ENCODE results near the gene GRPEL1. TPM values are rescaled to one million over a fixed set of nuclear protein-coding genes. Genes with fewer than 3 reads are reported as not detected.
A peak's percentile ranks its signal among the peaks of the same experiment; 100 is the strongest.

Gene GRPEL1
- total and polyA plus RNA-seq, 9 of the 15 experiments (the other 6 are each of a cell fraction or from before 2014, with no cell fraction given): 43.4 to 192 (median 86.6) TPM

DNA sequence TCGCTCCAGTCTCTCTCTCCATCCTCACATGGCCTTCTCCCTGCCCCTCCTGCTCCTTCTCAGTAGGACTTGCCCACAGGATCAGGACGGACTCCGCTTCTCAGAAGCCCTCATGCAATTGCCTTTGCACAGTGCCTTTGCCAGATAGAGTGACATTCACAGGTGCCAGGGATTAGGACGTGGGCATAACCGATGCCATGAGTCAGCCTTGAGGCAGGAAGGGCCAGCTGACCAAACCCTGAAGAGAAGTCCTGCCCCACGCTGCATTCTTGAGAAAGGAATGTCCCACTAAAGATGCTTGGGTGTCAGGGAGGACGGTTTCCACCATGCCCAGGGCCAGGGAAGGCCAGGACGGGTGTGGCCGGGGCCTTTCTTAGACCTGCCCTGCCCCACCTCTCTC is 6.6 kb upstream of the GRPEL1 start:
- intact Hi-C loops (cut with micrococcal nuclease): loop anchor here (5.0 kb wide), 1 partner anchor 527 kb away; no protein-coding TSS in a partner anchor
- in situ Hi-C loops (cut with MboI): loop anchor here (5.0 kb wide), 2 partner anchors 172 to 352 kb away; no protein-coding TSS in a partner anchor

More for the DNA sequence above, 6.6 kb upstream of the GRPEL1 start:
- Histone ChIP-seq H3K4me2 (ENCODE audit: insufficient read depth, low read length) (no peak overlapping the region), H3K4me1 (replicated peaks in 1 of 2; ENCODE audit: control insufficient read depth in 2 of 2, insufficient read depth in 2 of 2, low read length in 2 of 2) (peaks cover 4 to 25% of the 10 kb centered on the region in 2 experiments; a peak in 3 of 5 replicates), H2AFZ (ENCODE audit: low read depth, low read length) (peak overlapping the region; percentile 25; the same call in 1 of the 2 replicates), H3K9ac (ENCODE audit: insufficient read depth in 1 of 2, low read depth in 2 of 2, low read length in 2 of 2) (no peak overlapping the region), H4K20me1 (replicated peaks; ENCODE audit: control insufficient read depth, insufficient read depth, low read length) (no peaks in the 10 kb centered on the region; the same call in none of the 2 replicates), H3K4me3 (no peak overlapping the region), H3K79me2 (ENCODE audit: control insufficient read depth, insufficient read depth, low read length) (no peaks in the 10 kb centered on the region), H3K36me3 (ENCODE audit: control insufficient read depth, insufficient read depth, low read length) (no peaks in the 10 kb centered on the region), H3K27ac (ENCODE audit: extremely low read depth, low read depth, low read length) (no peak overlapping the region), H3K9me3 (replicated peaks; ENCODE audit: control insufficient read depth, insufficient read depth, low read depth, low read length) (no peaks in the 10 kb centered on the region), H3K27me3 (ENCODE audit: control insufficient read depth in 2 of 2, insufficient read depth in 2 of 2, low read length in 2 of 2) (no peaks in the 10 kb centered on the region), H3K9me1 (ENCODE audit: control insufficient read depth, insufficient read depth, low read length) (no peaks in the 10 kb centered on the region)
- DNase-seq (ENCODE audit: extremely low read depth in 1 of 4, low spot score in 3 of 4) (no peak), FAIRE-seq (no peak), ATAC-seq (no peak)
- WGBS (ENCODE audit: insufficient coverage, low coverage, missing lambda C conversion rate): 52% methylated on average over 9 of the region's 9 CpGs
- BruUV-seq (replicated peaks): no TSS peak
- TF ChIP-seq ZKSCAN1 (IDR thresholded peaks at IDR 0.05; ENCODE audit: low read depth, low read length): no peak
- no peak for TF ChIP-seq RBM34 (IDR thresholded peaks at IDR 0.05; ENCODE audit: borderline replicate concordance, insufficient read depth, low read length)
- no peak for TF ChIP-seq MTA1 (IDR thresholded peaks at IDR 0.05; ENCODE audit: borderline replicate concordance)
- TF ChIP-seq PHF21A (IDR thresholded peaks at IDR 0.05; ENCODE audit: borderline replicate concordance, low read depth): no peak
- TF ChIP-seq, protein P1, sequence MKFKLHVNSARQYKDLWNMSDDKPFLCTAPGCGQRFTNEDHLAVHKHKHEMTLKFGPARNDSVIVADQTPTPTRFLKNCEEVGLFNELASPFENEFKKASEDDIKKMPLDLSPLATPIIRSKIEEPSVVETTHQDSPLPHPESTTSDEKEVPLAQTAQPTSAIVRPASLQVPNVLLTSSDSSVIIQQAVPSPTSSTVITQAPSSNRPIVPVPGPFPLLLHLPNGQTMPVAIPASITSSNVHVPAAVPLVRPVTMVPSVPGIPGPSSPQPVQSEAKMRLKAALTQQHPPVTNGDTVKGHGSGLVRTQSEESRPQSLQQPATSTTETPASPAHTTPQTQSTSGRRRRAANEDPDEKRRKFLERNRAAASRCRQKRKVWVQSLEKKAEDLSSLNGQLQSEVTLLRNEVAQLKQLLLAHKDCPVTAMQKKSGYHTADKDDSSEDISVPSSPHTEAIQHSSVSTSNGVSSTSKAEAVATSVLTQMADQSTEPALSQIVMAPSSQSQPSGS (CRISPR knock-in tag; IDR thresholded peaks at IDR 0.05): no peak
- TF ChIP-seq ZNF274 (IDR thresholded peaks at IDR 0.05; ENCODE audit: borderline replicate concordance, low read depth, low read length): no peak
- TF ChIP-seq PPARD (CRISPR knock-in tag; IDR thresholded peaks at IDR 0.05): no peak
- TF ChIP-seq MED1 (CRISPR knock-in tag; IDR thresholded peaks at IDR 0.05; ENCODE audit: borderline replicate concordance): no peak
- no peak for TF ChIP-seq HIVEP1 (CRISPR knock-in tag; IDR thresholded peaks at IDR 0.05)
- no peak for TF ChIP-seq THRAP3 (IDR thresholded peaks at IDR 0.05; ENCODE audit: borderline replicate concordance)
- ChIA-PET CTCF (ENCODE audit: low intra/inter-chr PET ratio) (no interaction called here), POLR2A (interaction anchor here (0.6 kb wide), 1 partner anchor 100 kb away, joined by 3 read pairs; no protein-coding TSS in a partner anchor)

Data from K562 (cell line).